Activated CD4-positive, alpha-beta memory T cell treated with anti-CD3 and anti-CD28 coated beads, Interleukin-2, amount 10 ng/mL, durations not matched to agents 7 days and 5 days (primary cell): ENCODE results near the gene VSTM5. TPM values are rescaled to one million over a fixed set of nuclear protein-coding genes. Genes with fewer than 3 reads are reported as not detected.

Experiments
- CTCF ChIA-PET: fragments of 350-600 bp; sonication (Branson Sonifier 250); formaldehyde crosslinking; loops from one replicate; lab custom pipeline; 2021; ENCODE audit warnings: antibody characterized with exemption, inconsistent platforms; lab: Charles Lee
- POLR2A ChIA-PET: fragments of 350-600 bp; sonication (Branson Sonifier 250); formaldehyde crosslinking; loops from one replicate; lab custom pipeline; 2021; ENCODE audit warnings: antibody characterized with exemption; lab: Charles Lee
- DNase-seq: peaks from one replicate; pipeline ENCODE4 v3.0.0-alpha.2; 2020
- H3K27ac Mint-ChIP-seq: one replicate; pipeline ENCODE4 v1.8.0; 2021; ENCODE audit warnings: mild to moderate bottlenecking, mixed read lengths
- H3K27me3 Mint-ChIP-seq: one replicate; pipeline ENCODE4 v1.8.0; 2021; ENCODE audit warnings: mixed read lengths
- H3K36me3 Mint-ChIP-seq: one replicate; pipeline ENCODE4 v1.8.0; 2021; ENCODE audit warnings: low read depth, mixed read lengths
- H3K4me1 Mint-ChIP-seq: one replicate; pipeline ENCODE4 v1.8.0; 2021; ENCODE audit warnings: mixed read lengths
- H3K4me3 Mint-ChIP-seq: one replicate; pipeline ENCODE4 v1.8.0; 2021; ENCODE audit warnings: mild to moderate bottlenecking, mixed read lengths
- H3K9me3 Mint-ChIP-seq: one replicate; pipeline ENCODE4 v1.8.0; 2021; ENCODE audit warnings: mixed read lengths
- total RNA-seq, 2 experiments: library from RNA; stranded (reverse); gene quantifications; one replicate each; pipeline ENCODE4 v1.2.3, GENCODE V29; 2021

Gene VSTM5
- total RNA-seq, 2 experiments from 2014 or later, result not detected

DNA sequence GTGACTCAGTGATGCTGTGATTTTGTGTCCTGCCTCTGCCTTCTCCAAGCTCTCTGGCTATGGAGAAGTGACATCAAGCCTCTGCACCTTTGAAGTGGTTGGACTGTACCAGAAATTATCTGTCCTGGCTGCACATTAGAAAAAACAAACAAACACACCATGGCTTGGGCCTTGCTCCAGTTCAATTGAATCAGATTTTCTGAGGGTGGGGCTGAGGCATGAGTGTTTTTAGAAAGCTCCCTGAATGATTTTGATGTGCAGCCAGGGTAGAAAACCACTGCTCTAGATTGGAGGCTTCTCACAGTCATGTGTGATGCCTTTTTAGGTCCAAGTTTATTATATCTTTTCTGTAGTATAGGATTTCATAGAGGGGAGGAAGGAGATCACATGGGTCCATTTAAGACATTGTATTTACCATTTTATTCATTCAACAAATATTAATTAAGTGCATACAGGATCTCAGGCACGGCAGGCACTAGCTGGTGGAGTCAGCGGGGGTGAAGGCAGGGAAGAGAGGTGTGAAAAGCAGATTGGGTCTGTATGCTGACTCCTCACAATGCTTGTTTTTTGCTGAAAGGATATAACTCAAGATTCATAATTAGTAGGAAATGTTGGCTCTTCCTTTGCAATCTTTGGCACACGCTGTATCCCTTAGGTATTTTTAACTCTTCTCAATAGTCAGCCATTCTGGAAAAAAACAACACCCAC lies 7.1 kb upstream of the VSTM5 start:
- Mint-ChIP-seq H3K4me1 (no peaks in the 10 kb centered on the region), H3K27me3 (peaks cover 5% of the 10 kb centered on the region), H3K27ac (no peak overlapping the region), H3K36me3 (no peaks in the 10 kb centered on the region), H3K4me3 (no peak overlapping the region), H3K9me3 (no peaks in the 10 kb centered on the region)
- CTCF ChIA-PET, result no interaction called here
- no peak for DNase-seq
- POLR2A ChIA-PET, result no interaction called here

DNA sequence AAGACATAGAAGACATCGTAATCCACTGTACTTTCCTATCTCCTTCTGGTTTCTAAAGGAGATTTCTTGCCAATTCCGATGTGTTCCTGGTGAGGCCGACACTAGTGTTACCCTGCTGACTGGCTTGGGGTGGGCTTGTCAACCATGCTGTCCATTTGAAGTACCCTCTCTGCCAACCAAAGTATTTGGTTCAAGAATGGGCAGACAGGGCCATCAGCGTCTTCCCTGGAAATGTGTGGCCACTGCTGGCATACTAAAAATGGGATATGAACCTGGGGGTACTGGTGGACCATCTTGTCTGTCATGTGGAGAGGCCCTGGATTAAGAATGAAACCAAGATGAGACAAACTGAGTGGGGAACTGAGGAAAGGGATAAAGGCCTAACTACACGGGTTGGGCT lies 1.8 kb upstream of the VSTM5 start:
- no peaks in the 10 kb centered on the region for H3K36me3 Mint-ChIP-seq
- DNase-seq, result no peak
- ChIA-PET POLR2A (no interaction called here), CTCF (no interaction called here)
- peaks cover 3% of the 10 kb centered on the region for H3K4me1 Mint-ChIP-seq
- H3K27me3 Mint-ChIP-seq, result peaks cover 15% of the 10 kb centered on the region
- H3K4me3 Mint-ChIP-seq, result no peak overlapping the region
- no peaks in the 10 kb centered on the region for H3K9me3 Mint-ChIP-seq
- no peak overlapping the region for H3K27ac Mint-ChIP-seq

DNA sequence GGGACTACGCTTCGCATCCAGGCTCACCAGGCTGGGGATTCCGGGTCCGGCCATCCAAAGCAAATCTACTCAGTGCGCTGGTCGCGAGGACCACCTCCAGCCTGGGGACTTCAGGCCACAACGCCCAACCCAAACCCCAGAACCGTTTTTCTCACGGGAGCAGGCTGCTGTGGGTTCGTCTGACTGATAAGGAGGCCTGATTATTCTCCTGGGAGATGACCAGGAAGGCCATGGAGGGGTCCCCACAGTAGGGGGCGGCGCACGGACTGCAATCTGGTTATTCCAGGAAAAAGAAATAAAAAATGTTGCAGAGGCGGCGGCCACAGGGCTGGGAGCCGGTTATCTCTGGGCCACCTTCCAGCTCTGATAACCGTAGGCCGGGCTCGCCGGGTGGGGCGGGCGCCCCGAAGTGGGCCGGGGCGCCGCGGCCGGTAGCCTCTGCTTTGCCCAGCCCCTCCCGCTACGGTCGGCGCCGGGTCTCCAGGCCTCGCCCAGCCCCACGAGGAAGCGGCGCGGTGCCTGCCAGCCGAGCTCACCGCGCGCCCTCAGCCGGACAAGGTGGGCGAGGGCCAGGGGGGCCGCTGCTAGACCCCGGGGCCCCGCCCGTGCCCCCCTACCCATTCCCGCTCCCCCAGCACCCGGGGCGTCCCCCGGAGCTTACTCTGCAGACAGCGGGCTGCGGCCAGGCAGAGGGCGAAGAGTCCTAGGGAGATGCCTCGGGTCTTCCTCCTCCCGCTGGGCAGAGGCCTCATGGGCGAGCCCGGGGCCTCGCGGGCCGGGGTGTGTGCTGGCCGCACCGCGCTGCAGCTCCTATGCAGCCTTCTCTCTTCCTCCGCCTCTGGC lies 446 bp downstream of the VSTM5 start:
- no peak overlapping the region for H3K4me3 Mint-ChIP-seq

DNA sequence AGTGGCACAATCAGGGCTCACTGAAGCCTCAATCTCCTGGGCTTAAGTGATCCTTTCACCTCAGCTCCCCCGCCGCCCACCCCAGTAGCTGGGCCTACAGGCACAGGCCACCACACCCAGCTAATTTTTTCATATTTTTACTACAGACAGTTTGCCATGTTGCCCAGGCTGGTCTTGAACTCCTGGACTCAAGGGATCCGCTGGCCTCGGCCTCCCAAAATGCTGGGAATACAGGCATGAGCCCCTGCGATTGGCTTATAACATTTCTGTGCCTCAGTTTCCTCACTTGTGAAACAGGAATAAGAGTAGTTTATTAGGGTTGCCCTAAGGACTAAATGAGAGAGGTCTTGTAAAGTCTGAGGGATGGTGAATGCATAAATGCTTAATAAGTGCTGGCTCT lies 1.2 kb downstream of the VSTM5 start:
- H3K36me3 Mint-ChIP-seq, result no peaks in the 10 kb centered on the region
- H3K27me3 Mint-ChIP-seq, result peaks cover 18% of the 10 kb centered on the region
- ChIA-PET CTCF (no interaction called here), POLR2A (no interaction called here)
- no peak overlapping the region for H3K4me3 Mint-ChIP-seq
- no peaks in the 10 kb centered on the region for H3K9me3 Mint-ChIP-seq
- H3K27ac Mint-ChIP-seq, result no peak overlapping the region
- peaks cover 3% of the 10 kb centered on the region for H3K4me1 Mint-ChIP-seq
- DNase-seq, result no peak

More for the DNA sequence above, 446 bp downstream of the VSTM5 start:
- Mint-ChIP-seq H3K27ac (no peak overlapping the region), H3K36me3 (no peaks in the 10 kb centered on the region), H3K9me3 (no peaks in the 10 kb centered on the region), H3K27me3 (peaks cover 18% of the 10 kb centered on the region), H3K4me1 (peaks cover 3% of the 10 kb centered on the region)
- CTCF ChIA-PET, result no interaction called here
- no peak for DNase-seq
- POLR2A ChIA-PET, result no interaction called here

DNA sequence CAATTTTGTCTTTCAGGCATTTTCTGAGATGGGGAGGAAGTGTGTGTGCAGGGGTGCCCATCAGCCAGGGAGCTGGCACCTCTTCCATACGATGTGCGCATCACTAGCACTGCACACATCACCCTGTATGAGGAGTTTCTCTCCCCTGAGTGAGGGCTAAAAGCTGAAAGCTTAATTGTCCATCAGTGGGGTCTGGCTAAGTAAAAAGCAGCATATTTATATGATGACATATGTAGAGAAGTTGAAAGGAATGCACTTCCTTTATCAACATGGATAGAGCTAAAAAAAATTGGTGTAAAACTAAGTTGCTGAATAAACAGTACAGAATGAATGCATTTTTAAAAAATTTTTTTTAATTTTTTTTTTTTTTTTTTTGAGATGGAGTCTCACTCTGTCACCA lies 4.0 kb downstream of the VSTM5 start:
- POLR2A ChIA-PET, result no interaction called here
- Mint-ChIP-seq H3K36me3 (no peaks in the 10 kb centered on the region), H3K4me1 (peaks cover 3% of the 10 kb centered on the region), H3K9me3 (no peaks in the 10 kb centered on the region), H3K4me3 (no peak overlapping the region), H3K27ac (no peak overlapping the region), H3K27me3 (peaks cover 16% of the 10 kb centered on the region)
- no peak for DNase-seq
- CTCF ChIA-PET, result no interaction called here

DNA sequence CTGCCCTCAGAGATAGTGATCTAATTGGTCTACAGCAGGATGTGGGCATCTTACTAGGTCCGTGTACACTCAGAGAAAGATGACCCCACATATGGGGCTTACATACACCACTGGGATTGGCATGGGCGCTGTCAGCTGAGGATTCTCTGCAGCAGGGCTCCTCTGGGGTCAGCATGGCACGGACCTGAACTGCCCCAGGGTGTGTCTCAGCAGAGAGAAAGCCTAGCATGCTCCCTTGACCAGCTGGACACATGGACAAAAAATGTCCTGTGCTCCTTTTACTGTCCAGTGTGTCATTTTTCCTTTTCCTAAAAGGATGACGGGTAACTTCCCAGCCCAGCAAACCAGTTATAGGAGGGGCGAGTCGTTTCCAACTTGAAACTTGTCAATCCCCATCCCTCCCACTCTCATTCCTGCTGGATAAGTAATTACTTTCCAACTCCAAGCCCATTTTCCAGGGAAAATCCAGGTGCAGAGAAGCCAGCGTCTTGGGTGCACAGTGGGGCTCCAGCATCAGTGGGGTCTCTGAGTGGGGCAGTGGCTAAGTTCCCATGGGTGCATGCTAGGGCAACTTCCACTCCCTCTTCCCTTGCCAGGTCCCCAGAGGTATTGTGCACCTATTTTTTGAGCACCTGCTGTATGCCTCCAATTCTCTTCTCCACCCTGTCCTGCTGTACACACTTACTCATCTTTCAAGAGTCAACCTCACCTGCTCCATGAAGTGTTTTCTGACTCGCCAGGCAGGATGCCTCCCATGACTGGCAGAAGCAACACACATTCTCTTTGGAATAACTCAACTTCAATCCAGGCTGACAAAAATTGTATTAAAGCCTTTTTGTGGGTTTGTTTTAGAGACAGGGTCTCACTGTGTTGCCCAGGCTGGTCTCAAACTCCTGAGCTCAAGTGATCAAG lies 5.0 kb downstream of the VSTM5 start:
- no peak for DNase-seq
- Mint-ChIP-seq H3K4me1 (peaks cover 3% of the 10 kb centered on the region), H3K4me3 (no peak overlapping the region), H3K36me3 (no peaks in the 10 kb centered on the region), H3K27me3 (peaks cover 12% of the 10 kb centered on the region), H3K9me3 (no peaks in the 10 kb centered on the region), H3K27ac (no peak overlapping the region)
- ChIA-PET CTCF (no interaction called here), POLR2A (no interaction called here)

DNA sequence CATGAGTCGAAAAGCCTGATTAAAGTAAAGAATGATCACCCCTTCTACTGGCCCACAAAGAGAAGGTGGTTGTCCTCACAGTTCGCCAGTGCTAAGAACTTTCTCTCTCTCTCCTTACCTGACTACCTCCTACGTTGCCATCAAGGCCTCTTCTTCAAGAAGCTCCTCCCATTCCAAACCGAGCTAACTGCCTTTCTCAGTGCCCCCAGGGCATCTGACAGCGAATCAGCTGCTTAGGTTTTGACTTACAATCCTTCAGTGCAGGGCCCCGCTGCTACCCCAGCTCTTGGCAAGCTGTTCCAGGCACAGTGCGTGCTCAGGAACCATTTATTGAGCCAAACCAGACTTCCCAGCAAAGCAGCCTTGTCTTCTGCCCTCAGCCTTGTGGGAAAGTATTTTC lies 5.8 kb downstream of the VSTM5 start:
- Mint-ChIP-seq H3K4me3 (no peak overlapping the region), H3K27ac (no peak overlapping the region), H3K4me1 (peaks cover 2% of the 10 kb centered on the region), H3K9me3 (no peaks in the 10 kb centered on the region), H3K36me3 (no peaks in the 10 kb centered on the region), H3K27me3 (peaks cover 9% of the 10 kb centered on the region)
- ChIA-PET CTCF (no interaction called here), POLR2A (no interaction called here)
- no peak for DNase-seq

DNA sequence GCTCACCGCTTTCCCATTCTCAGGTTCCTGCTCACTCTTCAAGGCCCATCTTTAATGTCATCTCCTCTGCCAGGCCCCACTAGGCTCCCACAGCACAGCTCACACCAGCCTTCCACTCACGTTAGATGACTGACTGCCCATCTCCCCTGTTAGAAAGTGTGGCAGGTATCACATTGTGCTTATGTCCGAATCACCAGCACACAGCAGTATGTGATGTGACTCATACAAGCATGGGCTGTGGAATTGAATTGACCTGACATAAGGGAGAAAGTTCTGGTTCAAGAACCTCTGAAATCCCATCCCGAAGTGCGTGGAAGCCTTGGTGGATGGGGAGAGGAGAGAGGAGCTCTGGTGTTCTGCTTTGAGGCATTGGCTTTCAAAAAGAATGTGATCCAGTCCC lies 6.5 kb downstream of the VSTM5 start:
- ChIA-PET CTCF (no interaction called here), POLR2A (no interaction called here)
- Mint-ChIP-seq H3K36me3 (no peaks in the 10 kb centered on the region), H3K4me3 (no peak overlapping the region), H3K27ac (no peak overlapping the region), H3K4me1 (no peaks in the 10 kb centered on the region), H3K27me3 (peaks cover 6% of the 10 kb centered on the region), H3K9me3 (no peaks in the 10 kb centered on the region)
- DNase-seq, result no peak

DNA sequence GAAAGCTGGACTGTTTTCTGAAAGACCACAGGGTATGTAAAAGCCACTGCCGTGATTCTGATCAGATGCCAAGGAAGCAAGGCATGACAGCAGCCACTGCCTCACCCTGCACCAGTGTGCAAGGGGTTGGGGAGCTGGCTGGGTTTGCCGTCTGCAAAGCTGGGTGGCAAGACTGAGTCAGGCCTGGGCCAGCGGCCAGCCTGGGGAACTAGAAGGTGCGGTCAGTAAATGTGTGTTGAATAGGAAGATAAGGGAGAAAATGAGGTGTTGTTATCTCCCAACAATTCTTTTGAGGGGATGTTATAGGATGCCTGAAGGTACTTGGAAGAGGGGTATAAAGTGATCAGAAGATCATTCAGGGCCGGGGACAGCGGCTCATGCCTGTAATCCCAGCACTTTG lies 8.0 kb downstream of the VSTM5 start:
- Mint-ChIP-seq H3K9me3 (no peaks in the 10 kb centered on the region), H3K36me3 (no peaks in the 10 kb centered on the region), H3K4me3 (no peak overlapping the region), H3K27me3 (peaks cover 6% of the 10 kb centered on the region), H3K27ac (no peak overlapping the region), H3K4me1 (no peaks in the 10 kb centered on the region)
- CTCF ChIA-PET, result no interaction called here
- POLR2A ChIA-PET, result no interaction called here
- no peak for DNase-seq

DNA sequence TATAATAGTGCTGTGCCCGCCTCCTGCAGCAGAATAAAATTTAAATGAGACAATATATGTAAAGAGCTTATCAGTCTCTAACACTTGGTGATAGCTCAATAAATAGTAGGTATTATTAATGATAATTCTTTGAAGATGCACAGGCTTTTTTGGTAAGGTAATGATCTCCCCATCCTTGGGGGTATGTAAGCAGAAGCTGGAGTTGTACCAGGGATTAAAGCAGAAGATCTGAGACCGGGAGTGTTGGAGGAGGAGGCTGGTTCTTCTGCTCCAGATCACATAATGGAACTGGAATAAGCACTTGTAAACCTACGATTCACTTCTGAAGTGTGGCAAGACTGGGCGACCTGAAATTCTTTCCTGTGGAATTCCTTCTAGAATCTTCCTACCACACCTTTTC lies 8.4 kb downstream of the VSTM5 start:
- CTCF ChIA-PET, result no interaction called here
- Mint-ChIP-seq H3K27ac (no peak overlapping the region), H3K36me3 (no peaks in the 10 kb centered on the region), H3K9me3 (no peaks in the 10 kb centered on the region), H3K4me1 (no peaks in the 10 kb centered on the region), H3K4me3 (no peak overlapping the region), H3K27me3 (peaks cover 6% of the 10 kb centered on the region)
- DNase-seq, result no peak
- POLR2A ChIA-PET, result no interaction called here

DNA sequence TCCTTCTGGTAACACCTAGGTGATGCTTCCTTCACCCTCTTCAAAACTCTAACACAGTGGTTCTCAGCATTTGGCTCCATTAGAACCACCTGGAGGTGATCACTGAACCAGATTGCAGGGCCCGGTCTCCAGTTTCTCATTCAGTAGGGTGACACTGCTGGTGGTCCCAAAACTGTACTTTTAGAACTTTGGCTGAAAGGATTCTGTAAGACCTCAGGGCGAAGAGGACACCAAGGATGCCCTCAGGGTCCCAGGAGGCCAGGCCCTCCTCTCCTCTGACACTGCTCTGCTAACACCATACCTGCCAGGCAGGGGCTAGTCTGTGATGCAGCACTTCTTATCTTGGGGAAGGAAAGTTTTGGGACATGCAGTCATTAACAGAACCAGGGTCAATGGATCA lies 9.0 kb downstream of the VSTM5 start:
- CTCF ChIA-PET, result no interaction called here
- H3K36me3 Mint-ChIP-seq, result no peaks in the 10 kb centered on the region

DNA sequence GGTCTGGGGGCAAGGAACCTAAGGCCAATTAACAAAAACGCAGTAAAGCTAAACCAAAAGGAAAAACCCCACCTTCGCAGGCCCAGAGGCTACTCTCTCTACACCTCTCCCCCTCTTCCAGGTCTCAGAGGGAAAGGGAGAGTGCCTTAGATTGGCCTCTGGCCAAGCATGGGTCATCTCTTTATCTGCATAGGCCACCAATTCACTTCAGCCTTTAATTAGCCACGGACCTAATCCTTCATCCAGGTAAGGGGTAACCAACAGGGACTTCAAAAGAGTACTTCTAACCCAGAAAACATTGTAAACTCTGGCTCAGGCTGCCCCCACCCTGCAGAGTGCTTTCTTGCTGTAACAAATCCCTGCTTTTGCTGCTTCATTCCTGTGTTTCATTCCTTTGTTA lies 9.4 kb downstream of the VSTM5 start:
- ChIA-PET CTCF (no interaction called here), POLR2A (no interaction called here)
- no peaks in the 10 kb centered on the region for H3K9me3 Mint-ChIP-seq
- DNase-seq, result no peak
- no peak overlapping the region for H3K4me3 Mint-ChIP-seq
- H3K27me3 Mint-ChIP-seq, result peaks cover 6% of the 10 kb centered on the region
- H3K27ac Mint-ChIP-seq, result no peak overlapping the region
- H3K36me3 Mint-ChIP-seq, result no peaks in the 10 kb centered on the region
- H3K4me1 Mint-ChIP-seq, result no peaks in the 10 kb centered on the region

More for the DNA sequence above, 9.0 kb downstream of the VSTM5 start:
- DNase-seq, result no peak
- no peak overlapping the region for H3K4me3 Mint-ChIP-seq
- no peaks in the 10 kb centered on the region for H3K4me1 Mint-ChIP-seq
- H3K9me3 Mint-ChIP-seq, result no peaks in the 10 kb centered on the region
- H3K27me3 Mint-ChIP-seq, result peaks cover 6% of the 10 kb centered on the region
- no peak overlapping the region for H3K27ac Mint-ChIP-seq
- POLR2A ChIA-PET, result no interaction called here

DNA sequence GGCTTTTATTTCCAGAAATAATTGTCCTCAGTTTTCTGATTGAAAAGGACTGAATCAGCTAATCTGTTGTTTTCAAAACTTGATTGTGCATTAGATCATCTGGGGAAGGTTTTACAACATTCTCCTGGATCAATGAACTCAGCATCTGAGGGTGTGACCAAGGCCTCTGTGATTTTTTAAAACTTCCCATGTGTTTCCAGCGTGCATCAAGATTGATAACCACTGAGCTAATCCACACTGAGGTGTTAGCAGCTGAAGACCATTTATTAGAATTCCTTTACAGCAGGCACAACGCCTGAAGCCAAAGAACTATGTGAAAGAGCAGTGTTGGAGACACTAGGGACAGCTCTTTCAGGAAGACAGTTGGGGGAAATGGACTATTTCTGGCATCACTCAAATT lies 10.2 kb downstream of the VSTM5 start:
- Mint-ChIP-seq H3K27ac (no peak overlapping the region), H3K4me1 (no peaks in the 10 kb centered on the region), H3K9me3 (no peaks in the 10 kb centered on the region), H3K4me3 (no peak overlapping the region), H3K36me3 (no peaks in the 10 kb centered on the region), H3K27me3 (peaks cover 3% of the 10 kb centered on the region)
- ChIA-PET POLR2A (no interaction called here), CTCF (no interaction called here)
- no peak for DNase-seq
